Embryonic facial prominence (tissue), 1 donor: ENCODE data around the gene IL17B.

Experiments used
- DNase-seq: peaks from one replicate; pipeline ENCODE4 v3.0.0-alpha.2; 2016; ENCODE audit errors: extremely low spot score

Gene IL17B

GRCh38 chr5:149414405-149415065, 35.4 kb upstream of the IL17B start:
- DNase-seq, result no peak

- no peak for DNase-seq
These were observed 34.6 kb upstream of the IL17B start for GRCh38 chr5:149413477-149414210.

- DNase-seq, result no peak
These were observed 33.8 kb upstream of the IL17B start for GRCh38 chr5:149412783-149413476.

GRCh38 chr5:149411738-149412519, 32.8 kb upstream of the IL17B start:
- DNase-seq, result no peak

- DNase-seq, result no peak
These were observed 31.8 kb upstream of the IL17B start for GRCh38 chr5:149410721-149411432.

GRCh38 chr5:149410071-149410470, 31.0 kb upstream of the IL17B start:
- DNase-seq, result no peak

- no peak for DNase-seq
These were observed 30.3 kb upstream of the IL17B start for GRCh38 chr5:149409268-149409948.

GRCh38 chr5:149408252-149409099, 29.4 kb upstream of the IL17B start:
- DNase-seq, result no peak

- no peak for DNase-seq
These were observed 28.5 kb upstream of the IL17B start for GRCh38 chr5:149407323-149408251.

- DNase-seq, result no peak
These were observed 27.9 kb upstream of the IL17B start for GRCh38 chr5:149406979-149407306.

GRCh38 chr5:149406203-149406978, 27.3 kb upstream of the IL17B start:
- DNase-seq, result peak; percentile 49

- no peak for DNase-seq
These were observed 26.6 kb upstream of the IL17B start for GRCh38 chr5:149405550-149406202.

- no peak for DNase-seq
These were observed 25.9 kb upstream of the IL17B start for GRCh38 chr5:149404746-149405549.

- no peak for DNase-seq
These were observed 25.0 kb upstream of the IL17B start for GRCh38 chr5:149403923-149404745.

GRCh38 chr5:149402291-149402690, 23.2 kb upstream of the IL17B start:
- no peak for DNase-seq

- DNase-seq, result no peak
These were observed 22.0 kb upstream of the IL17B start for GRCh38 chr5:149401051-149401450.
